ENCODE data around the gene MANBA.

Gene MANBA

GRCh38 chr4:102610476-102610875 lies 150.3 kb downstream of the MANBA start:
- TF ChIP-seq CTCF (conservative IDR thresholded peaks at IDR 0.05; ENCODE audit: control insufficient read depth, insufficient read depth, low read depth, low read length) = no peak
- H3K4me3 ChIP-seq (ENCODE audit: control insufficient read depth, low read depth, low read length) = no peak overlapping the region
- DNase-seq (ENCODE audit: low read depth) = no peak

- peak; percentile 47 for TF ChIP-seq CTCF (conservative IDR thresholded peaks at IDR 0.05; ENCODE audit: control insufficient read depth, insufficient read depth, low read depth, low read length)
- DNase-seq (ENCODE audit: low read depth) = peak; percentile 24
Observed at GRCh38 chr4:102610007-102610406, 150.8 kb downstream of the MANBA start.

GRCh38 chr4:102608190-102608589 lies 152.6 kb downstream of the MANBA start:
- no peak for TF ChIP-seq CTCF (conservative IDR thresholded peaks at IDR 0.05; ENCODE audit: control insufficient read depth, insufficient read depth, low read depth, low read length)
- DNase-seq (ENCODE audit: low read depth) = peak; percentile 44
- H3K4me3 ChIP-seq (ENCODE audit: control insufficient read depth, low read depth, low read length) = no peak overlapping the region

More at GRCh38 chr4:102610007-102610406, 150.8 kb downstream of the MANBA start:
- no peak overlapping the region for H3K4me3 ChIP-seq (ENCODE audit: control insufficient read depth, low read depth, low read length)

GRCh38 chr4:102606846-102607450 lies 153.8 kb downstream of the MANBA start:
- DNase-seq (ENCODE audit: low read depth) = no peak
- H3K4me3 ChIP-seq (ENCODE audit: control insufficient read depth, low read depth, low read length) = no peak overlapping the region
- no peak for TF ChIP-seq CTCF (conservative IDR thresholded peaks at IDR 0.05; ENCODE audit: control insufficient read depth, insufficient read depth, low read depth, low read length)

GRCh38 chr4:102606261-102606660 lies 154.5 kb downstream of the MANBA start:
- DNase-seq (ENCODE audit: low read depth) = no peak
- H3K4me3 ChIP-seq (ENCODE audit: control insufficient read depth, low read depth, low read length) = no peak overlapping the region
- no peak for TF ChIP-seq CTCF (conservative IDR thresholded peaks at IDR 0.05; ENCODE audit: control insufficient read depth, insufficient read depth, low read depth, low read length)

- TF ChIP-seq CTCF (conservative IDR thresholded peaks at IDR 0.05; ENCODE audit: control insufficient read depth, insufficient read depth, low read depth, low read length) = no peak
- no peak overlapping the region for H3K4me3 ChIP-seq (ENCODE audit: control insufficient read depth, low read depth, low read length)
- no peak for DNase-seq (ENCODE audit: low read depth)
Observed at GRCh38 chr4:102604222-102604940, 156.4 kb downstream of the MANBA start.

Measured in fibroblast of mammary gland (primary cell).